HCT116 (cell line): ENCODE data around the gene OTUD4.

ENCODE experiments used
- CTCF ChIP-seq, 3 experiments: fragments of 200-600 bp in 1 of 3; sonication (generic) in 1 of 3; IDR thresholded peaks in 2 of 3; conservative IDR thresholded peaks in 1 of 3; 2 replicates each; pipeline ENCODE4 v1.5.1; 2012 to 2017; ENCODE audit warnings: low read depth in 2 of 3, low read length in 2 of 3, antibody characterized with exemption in 1 of 3, borderline replicate concordance in 1 of 3, control low read depth in 1 of 3, mild to moderate bottlenecking in 1 of 3, mixed read lengths in 1 of 3, mixed run types in 1 of 3, moderate library complexity in 1 of 3; ENCODE audit not compliant: insufficient read depth in 1 of 3
- ELF1 ChIP-seq: IDR thresholded peaks from 2 replicates; pipeline ENCODE4 v1.6.1; 2012; ENCODE audit warnings: low read depth, borderline replicate concordance
- EZH2 ChIP-seq: fragments of 200-600 bp; sonication (generic); IDR thresholded peaks from 2 replicates; pipeline ENCODE4 v1.6.1; 2017; ENCODE audit warnings: antibody characterized with exemption, mixed run types
- EZH2phosphoT487 ChIP-seq: fragments of 200-600 bp; IDR thresholded peaks from 2 replicates; pipeline ENCODE4 v1.6.1; 2018; ENCODE audit warnings: antibody characterized with exemption, borderline replicate concordance
- MAX ChIP-seq: IDR thresholded peaks from 2 replicates; pipeline ENCODE4 v1.6.1; 2012
- POLR2AphosphoS5 ChIP-seq: IDR thresholded peaks from 2 replicates; pipeline ENCODE4 v1.6.1; 2011; ENCODE audit warnings: mild to moderate bottlenecking, low read depth, low read length, moderate library complexity
- RAD21 ChIP-seq: IDR thresholded peaks from 2 replicates; pipeline ENCODE4 v1.6.1; 2012; ENCODE audit warnings: low read depth, mild to moderate bottlenecking
- REST ChIP-seq: IDR thresholded peaks from 2 replicates; pipeline ENCODE4 v1.6.1; 2012; ENCODE audit warnings: low read depth
- TCF7L2 ChIP-seq: IDR thresholded peaks from 2 replicates; pipeline ENCODE4 v1.7.0; 2011; ENCODE audit warnings: borderline replicate concordance, inconsistent platforms; ENCODE audit not compliant: insufficient read depth, insufficient read length; ENCODE audit errors: extremely low read depth
- YY1 ChIP-seq: IDR thresholded peaks from 2 replicates; pipeline ENCODE4 v1.6.1; 2011; ENCODE audit warnings: low read length, low read depth, moderate library complexity, mild to moderate bottlenecking; ENCODE audit not compliant: insufficient replicate concordance; ENCODE audit errors: extremely low read depth

GRCh38 chr4:145177906-145178538, 2.4 kb downstream of the OTUD4 start:
- TF ChIP-seq EZH2 (no peak), YY1 (no peak), CTCF (IDR thresholded peaks at IDR 0.05 in 2 of 3, conservative IDR thresholded peaks at IDR 0.05 in 1 of 3; ENCODE audit: borderline replicate concordance in 1 of 3, insufficient read depth in 1 of 3, low read depth in 2 of 3, low read length in 2 of 3) (no peak), MAX (no peak), EZH2phosphoT487 (no peak), POLR2AphosphoS5 (no peak), ELF1 (no peak), RAD21 (no peak), TCF7L2 (no peak), REST (no peak)
